Endometrial microvascular endothelial cells (primary cell): ENCODE data around the gene MICAL3. TPM values are rescaled to one million over a fixed set of nuclear protein-coding genes. Genes with fewer than 3 reads are reported as not detected.
"Not testable (repeated sequence)": the region's sequence is repeated elsewhere in the genome, so short reads cannot be mapped to it uniquely, and the experiment has no call there.

Experiments used
- in situ Hi-C: cut with HindIII; loops from 2 replicates; pipeline ENCODE4 v1.10.0; 2017; ENCODE audit warnings: low sequenced_read_pairs, low pct_unique_long_range_greater_than_20kb; ENCODE audit errors: inconsistent ontology term
- total RNA-seq: library from RNA; depleted of rRNA; stranded (reverse); fragments of >200 nt; gene quantifications from one replicate; pipeline ENCODE4 v1.2.3, GENCODE V29; 2015; ENCODE audit errors: inconsistent ontology term

Gene MICAL3
- total RNA-seq, 1 donor from 2014 or later = 20.0 TPM

GRCh38 chr22:17890892-17891291 is 133.5 kb downstream of the MICAL3 start:
- in situ Hi-C loops = no loop called here

GRCh38 chr22:17890245-17890671 is 134.1 kb downstream of the MICAL3 start:
- in situ Hi-C loops = no loop called here

GRCh38 chr22:17888855-17889254 is 135.5 kb downstream of the MICAL3 start:
- in situ Hi-C loops = no loop called here

- in situ Hi-C loops = no loop called here
Measured at GRCh38 chr22:17888439-17888838, 135.9 kb downstream of the MICAL3 start.

GRCh38 chr22:17884893-17885292 is 139.5 kb downstream of the MICAL3 start:
- in situ Hi-C loops = no loop called here

- in situ Hi-C loops = no loop called here
Measured at GRCh38 chr22:17884084-17884483, 140.3 kb downstream of the MICAL3 start.

- in situ Hi-C loops = no loop called here
Measured at GRCh38 chr22:17883356-17883755, 141.0 kb downstream of the MICAL3 start.

- in situ Hi-C loops = no loop called here
Measured at GRCh38 chr22:17882727-17883126, 141.6 kb downstream of the MICAL3 start.

- in situ Hi-C loops = no loop called here
Measured at GRCh38 chr22:17882162-17882561, 142.2 kb downstream of the MICAL3 start.

GRCh38 chr22:17881366-17881765 is 143.0 kb downstream of the MICAL3 start:
- in situ Hi-C loops = no loop called here

- in situ Hi-C loops = no loop called here
Measured at GRCh38 chr22:17880468-17880867, 143.9 kb downstream of the MICAL3 start.

GRCh38 chr22:17880020-17880419 is 144.3 kb downstream of the MICAL3 start:
- in situ Hi-C loops = no loop called here

- in situ Hi-C loops = no loop called here
Measured at GRCh38 chr22:17878941-17879340, 145.4 kb downstream of the MICAL3 start.

- in situ Hi-C loops = no loop called here
Measured at GRCh38 chr22:17878186-17878694, 146.1 kb downstream of the MICAL3 start.

- in situ Hi-C loops = not testable (repeated sequence)
Measured at GRCh38 chr22:17876878-17877855, 147.2 kb downstream of the MICAL3 start.

- in situ Hi-C loops = no loop called here
Measured at GRCh38 chr22:17876306-17876831, 148.0 kb downstream of the MICAL3 start.

- in situ Hi-C loops = no loop called here
Measured at GRCh38 chr22:17875631-17876030, 148.7 kb downstream of the MICAL3 start.

GRCh38 chr22:17875156-17875555 is 149.2 kb downstream of the MICAL3 start:
- in situ Hi-C loops = no loop called here

GRCh38 chr22:17874231-17874905 is 150.0 kb downstream of the MICAL3 start:
- in situ Hi-C loops = no loop called here
